Psoas muscle (tissue), 8 donors: ENCODE measurements around the gene DRAXIN. TPM values are rescaled to one million over a fixed set of nuclear protein-coding genes. Genes with fewer than 3 reads are reported as not detected.

ENCODE experiments used
- ATAC-seq, 4 donors: fragments of 200-7000 bp; cut with Tn5 transposase; one replicate each; pipeline ENCODE4 v1.9.1; 2020; ENCODE audit warnings: moderate library complexity in 3 of 4, mild to moderate bottlenecking in 2 of 4
- DNase-seq, 2 donors: peaks; one replicate each; pipeline ENCODE4 v3.0.0-alpha.2; 2020
- H3K27ac ChIP-seq: fragments of 200-600 bp; one replicate; pipeline ENCODE4 v1.8.0; 2022
- H3K27me3 ChIP-seq, 3 donors: fragments of 200-600 bp in 1 of 3; one replicate each; pipeline versions ENCODE4 v1.6.1 to v1.8.0; 2013 to 2022; ENCODE audit warnings: low read length in 2 of 3, mild to moderate bottlenecking in 2 of 3, moderate library complexity in 1 of 3; ENCODE audit not compliant: insufficient read depth in 3 of 3
- H3K36me3 ChIP-seq, 2 donors: fragments of 200-600 bp in 1 of 2; one replicate each; pipeline versions ENCODE4 v1.6.1 to v1.8.0; 2013 to 2022; ENCODE audit warnings: low read depth in 1 of 2, mild to moderate bottlenecking in 1 of 2, moderate library complexity in 1 of 2; ENCODE audit not compliant: insufficient read depth in 1 of 2
- H3K4me1 ChIP-seq: fragments of 200-600 bp; one replicate; pipeline ENCODE4 v1.8.0; 2022
- H3K4me3 ChIP-seq: fragments of 200-600 bp; one replicate; pipeline ENCODE4 v1.8.0; 2022; ENCODE audit warnings: mild to moderate bottlenecking
- H3K9me3 ChIP-seq: fragments of 200-600 bp; one replicate; pipeline ENCODE4 v1.8.0; 2022
- WGBS, 3 donors: extraction: QIAGEN DNeasy Blood & Tissue Kit; methylation state at CpG; one replicate each; pipeline versions ENCODE4 v1.1.6 to v1.1.7; 2013; 5-methylcytosine and 5-hydroxymethylcytosine counted together
- intact Hi-C, 2 donors: fragments of 100-400 bp; cut with DNase I; formaldehyde crosslinking; loops; one replicate each; pipeline versions ENCODE4 v1.11.0 to v1.14.2; 2022
- polyA plus RNA-seq, 3 donors: library from polyadenylated mRNA; stranded (reverse); fragments of 200-250 nt; gene quantifications; one replicate each; pipeline ENCODE4 v1.2.3, GENCODE V29; 2013
- total RNA-seq, 4 donors: library from RNA; stranded (reverse); fragmentation: NEBNext Ultra II Directional in 2 of 4; extraction: Animal tissue kit (Norgen Biotek cat#: 25700) in 2 of 4; gene quantifications; one replicate each; pipeline versions ENCODE4 v1.2.1 to v1.2.4, GENCODE V29; 2021 to 2023
- TF ChIP-seq, protein P1 (sequence below): fragments of 200-600 bp; IDR thresholded peaks from one replicate; pipeline ENCODE4 v1.8.0; 2022; ENCODE audit warnings: antibody characterized with exemption
- donor health status: healthy with polysubstance abuse.
- donor health status: DM: no; HTN: no; CAD: no; lungs with moderate emphysema.
- donor health status: Bipolar disorder and iron deficiency.
- donor health status: healthy.
- donor health status: DM: yes; HTN: yes; CAD: no.
- donor health status: DM: no; HTN: no; CAD: no.
- donor health status: DM: no; HTN: no; CAD: no.
- donor health status: DM: yes; HTN: yes; CAD: no.

Gene DRAXIN
- total and polyA plus RNA-seq, 7 donors: 0.01 to 0.65 (median 0.04) TPM; not detected in 4

DNA sequence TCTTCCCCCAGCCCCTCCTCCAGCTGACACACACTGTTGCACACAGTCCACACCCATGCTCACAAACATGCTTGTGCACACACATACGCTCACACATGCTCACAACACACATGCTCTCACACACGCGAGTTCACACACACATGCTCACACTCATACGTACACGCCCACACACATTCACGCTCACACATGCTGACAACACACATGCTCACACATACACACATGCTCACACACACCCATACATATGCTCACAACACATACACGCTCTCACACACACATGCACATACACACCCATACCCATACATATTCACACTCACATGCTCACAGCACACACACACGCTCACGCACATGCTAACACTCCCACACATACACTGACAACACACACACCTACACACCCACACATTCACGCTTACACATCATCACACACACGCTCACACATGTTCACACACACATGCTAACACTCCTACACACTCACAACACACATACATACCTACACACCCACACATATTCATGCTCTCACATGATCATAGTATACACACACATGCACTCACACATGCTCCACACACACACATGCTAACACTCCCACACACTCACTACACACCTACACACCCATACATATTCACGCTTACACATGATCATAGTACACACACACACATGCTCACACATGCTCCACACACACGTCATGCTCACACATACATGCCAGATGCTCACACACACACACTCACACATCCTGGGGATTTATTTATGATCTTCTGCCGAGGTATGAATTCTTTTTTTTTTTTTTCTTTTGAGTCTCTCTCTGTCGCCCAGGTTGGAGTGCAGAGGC, 10.7 kb downstream of the DRAXIN start:
- ATAC-seq (no peak), DNase-seq (no peak)
- peaks cover 0 to 58% (median 12%) of the 10 kb centered on the region in 3 donors for H3K27me3 ChIP-seq
- intact Hi-C loops: no loop called here
- TF ChIP-seq, protein P1, sequence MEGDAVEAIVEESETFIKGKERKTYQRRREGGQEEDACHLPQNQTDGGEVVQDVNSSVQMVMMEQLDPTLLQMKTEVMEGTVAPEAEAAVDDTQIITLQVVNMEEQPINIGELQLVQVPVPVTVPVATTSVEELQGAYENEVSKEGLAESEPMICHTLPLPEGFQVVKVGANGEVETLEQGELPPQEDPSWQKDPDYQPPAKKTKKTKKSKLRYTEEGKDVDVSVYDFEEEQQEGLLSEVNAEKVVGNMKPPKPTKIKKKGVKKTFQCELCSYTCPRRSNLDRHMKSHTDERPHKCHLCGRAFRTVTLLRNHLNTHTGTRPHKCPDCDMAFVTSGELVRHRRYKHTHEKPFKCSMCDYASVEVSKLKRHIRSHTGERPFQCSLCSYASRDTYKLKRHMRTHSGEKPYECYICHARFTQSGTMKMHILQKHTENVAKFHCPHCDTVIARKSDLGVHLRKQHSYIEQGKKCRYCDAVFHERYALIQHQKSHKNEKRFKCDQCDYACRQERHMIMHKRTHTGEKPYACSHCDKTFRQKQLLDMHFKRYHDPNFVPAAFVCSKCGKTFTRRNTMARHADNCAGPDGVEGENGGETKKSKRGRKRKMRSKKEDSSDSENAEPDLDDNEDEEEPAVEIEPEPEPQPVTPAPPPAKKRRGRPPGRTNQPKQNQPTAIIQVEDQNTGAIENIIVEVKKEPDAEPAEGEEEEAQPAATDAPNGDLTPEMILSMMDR: no peak
- no peaks in the 10 kb centered on the region for H3K9me3 ChIP-seq
- WGBS, 3 donors: 64 to 79% (median 71%) methylated on average over 15 of the region's 15 CpGs
- no peaks in the 10 kb centered on the region for H3K36me3 ChIP-seq
- H3K4me3 ChIP-seq: no peak overlapping the region
- peaks cover 12% of the 10 kb centered on the region for H3K4me1 ChIP-seq
- H3K27ac ChIP-seq: no peak overlapping the region

DNA sequence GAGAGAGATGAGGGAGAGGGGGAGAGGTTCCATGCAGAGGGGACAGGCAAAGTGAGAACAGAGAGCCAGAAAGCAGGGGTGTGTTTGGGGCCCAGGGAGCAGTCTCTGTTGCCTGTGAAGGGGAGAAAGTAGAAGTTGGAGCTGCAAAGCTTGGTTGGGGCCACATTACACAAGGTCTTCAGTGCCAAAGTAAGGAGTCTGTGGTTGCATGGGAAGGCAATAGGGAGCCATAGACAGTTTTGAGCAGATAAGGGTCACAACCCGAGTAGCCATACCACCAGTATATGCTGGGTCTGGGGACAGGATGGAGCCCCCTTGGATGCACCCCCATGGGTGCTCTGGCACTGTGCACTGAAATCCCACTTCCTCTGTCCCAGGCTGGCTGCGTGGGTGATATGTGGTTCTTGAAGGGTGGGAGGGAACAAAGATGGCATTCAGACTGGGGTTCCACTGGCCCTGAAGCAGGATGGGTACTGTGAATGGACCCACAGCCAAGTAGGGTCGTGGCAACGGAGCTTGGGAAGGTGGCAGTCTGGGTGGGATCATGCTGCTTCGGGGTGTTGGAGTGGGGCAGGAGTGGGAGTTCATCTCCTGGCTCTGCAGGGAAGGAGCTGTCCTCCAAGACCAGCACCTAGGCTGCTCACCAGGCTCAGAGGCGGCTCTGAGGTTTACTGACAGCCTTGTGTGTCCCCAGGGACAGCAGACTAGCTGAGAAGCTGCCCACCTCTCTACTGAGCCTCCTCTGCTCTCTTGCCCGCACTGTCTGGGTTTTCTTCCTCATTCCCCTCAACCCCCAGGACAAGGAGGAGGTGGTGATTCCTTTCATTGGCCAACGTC, 12.1 kb downstream of the DRAXIN start:
- ATAC-seq (no peak), DNase-seq (no peak)
- no peaks in the 10 kb centered on the region for H3K36me3 ChIP-seq
- TF ChIP-seq, protein P1: no peak
- no peak overlapping the region for H3K4me3 ChIP-seq
- no peak overlapping the region for H3K27ac ChIP-seq
- intact Hi-C loops: no loop called here
- H3K27me3 ChIP-seq: peaks cover 0 to 56% (median 15%) of the 10 kb centered on the region in 3 donors
- peaks cover 12% of the 10 kb centered on the region for H3K4me1 ChIP-seq
- WGBS, 3 donors: 67 to 77% (median 69%) methylated on average over 8 of the region's 8 CpGs
- H3K9me3 ChIP-seq: no peaks in the 10 kb centered on the region

DNA sequence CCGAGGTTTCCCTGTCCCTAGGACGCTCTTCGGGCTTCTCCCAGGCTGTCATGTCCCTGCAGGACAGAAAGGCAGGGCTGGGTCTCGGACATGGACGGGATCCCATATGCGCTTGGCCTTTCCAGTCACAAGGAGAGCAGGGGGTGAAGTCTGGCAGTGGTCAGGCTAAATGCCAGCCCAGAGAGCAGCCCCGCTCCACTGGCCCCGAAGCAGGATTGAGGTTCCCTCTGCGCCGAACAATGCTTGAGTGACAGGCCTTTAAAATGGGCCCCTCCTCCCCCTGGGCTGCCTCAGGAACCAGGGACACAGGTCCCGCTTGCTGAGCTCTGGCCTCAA, 12.7 kb downstream of the DRAXIN start:
- Histone ChIP-seq H3K27me3 (peaks cover 0 to 50% (median 15%) of the 10 kb centered on the region in 3 donors), H3K4me3 (no peak overlapping the region), H3K4me1 (peaks cover 12% of the 10 kb centered on the region), H3K36me3 (no peaks in the 10 kb centered on the region), H3K9me3 (no peaks in the 10 kb centered on the region), H3K27ac (no peak overlapping the region)
- intact Hi-C loops: no loop called here
- no peak for ATAC-seq
- WGBS, 3 donors: 66 to 76% (median 69%) methylated on average over 11 of the region's 11 CpGs
- TF ChIP-seq, protein P1: no peak
- DNase-seq: no peak

DNA sequence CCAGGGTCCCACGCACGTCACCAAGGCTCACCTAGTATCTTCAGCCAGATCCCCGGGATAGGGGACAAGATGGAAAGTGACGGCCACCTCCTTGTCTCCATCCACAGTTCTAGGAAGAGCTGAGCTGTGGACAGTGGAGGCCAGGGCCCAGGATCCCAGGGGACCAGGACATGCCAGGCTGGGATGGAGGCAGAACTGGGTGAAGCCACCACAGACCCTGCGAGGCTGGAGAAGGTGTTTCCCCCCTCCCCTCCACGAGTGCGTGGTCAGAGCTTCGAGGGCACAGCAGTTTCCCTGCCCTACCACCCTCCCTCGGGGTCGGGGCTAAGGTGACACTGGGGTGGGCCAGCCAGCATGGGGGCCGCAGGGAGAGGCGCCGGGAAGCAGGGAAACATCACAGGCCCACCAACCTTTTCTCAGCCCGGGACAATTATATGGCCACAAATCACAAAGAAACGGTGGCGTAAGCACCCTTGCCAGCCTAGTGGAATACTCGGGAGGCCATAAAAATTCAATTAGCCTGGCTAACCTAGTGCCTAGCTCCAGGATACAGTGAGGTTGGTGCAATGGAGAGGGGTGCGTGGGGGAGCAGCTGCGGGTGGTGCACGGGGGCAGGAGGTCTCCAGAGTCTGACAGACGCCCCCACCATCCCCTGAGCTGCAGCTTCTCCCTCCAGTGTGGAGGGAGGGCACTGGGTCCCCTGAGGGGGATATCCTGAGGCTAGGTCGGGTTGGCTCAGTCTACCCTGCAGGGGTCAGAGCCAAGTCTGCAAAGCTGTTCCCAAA, 13.4 kb downstream of the DRAXIN start:
- ATAC-seq (no peak), DNase-seq (no peak)
- Histone ChIP-seq H3K27ac (no peak overlapping the region), H3K4me3 (no peak overlapping the region), H3K36me3 (no peaks in the 10 kb centered on the region), H3K27me3 (peaks cover 0 to 43% (median 15%) of the 10 kb centered on the region in 3 donors), H3K4me1 (peaks cover 12% of the 10 kb centered on the region), H3K9me3 (no peaks in the 10 kb centered on the region)
- TF ChIP-seq, protein P1: no peak
- WGBS, 3 donors: 53 to 59% (median 58%) methylated on average over 22 of the region's 22 CpGs
- intact Hi-C loops: no loop called here
